AG09309 (cell line): ENCODE data around the gene WDR38.

Experiments used
- DNase-seq: peaks from one replicate; pipeline ENCODE4 v3.0.0-alpha.2; 2010; ENCODE audit warnings: low read depth
- H3K4me3 ChIP-seq: 2 replicates; pipeline ENCODE4 v1.5.1; 2011; ENCODE audit warnings: mild to moderate bottlenecking, low read depth, low read length, moderate library complexity; ENCODE audit not compliant: control insufficient read depth
- TF ChIP-seq, protein P1 (sequence below): IDR thresholded peaks from 2 replicates; pipeline ENCODE4 v1.5.1; 2011; ENCODE audit warnings: mild to moderate bottlenecking, low read depth, low read length, inconsistent platforms; ENCODE audit not compliant: insufficient read depth, control insufficient read depth; ENCODE audit errors: missing control alignments

Gene WDR38

DNA sequence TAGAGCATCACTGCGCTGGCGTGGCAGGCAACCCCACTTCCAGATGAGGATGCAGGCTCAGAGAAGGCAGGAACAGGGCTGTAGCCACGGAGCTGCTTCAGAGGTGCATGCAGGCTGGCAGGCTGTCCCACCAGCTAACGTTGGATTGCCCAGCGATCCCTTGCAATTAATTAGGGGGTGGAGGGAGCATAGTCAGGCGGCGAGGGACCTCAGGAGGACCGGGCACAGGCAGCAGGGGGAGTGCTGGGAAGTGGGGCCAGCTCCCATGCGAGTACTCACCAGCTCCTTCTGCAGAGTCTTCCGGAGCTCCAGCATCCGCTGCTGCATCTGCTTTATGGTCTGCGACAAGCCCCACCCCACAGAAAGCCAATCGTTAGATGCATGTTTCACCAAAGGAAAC is 29.0 kb downstream of the WDR38 start:
- H3K4me3 ChIP-seq = no peak overlapping the region
- TF ChIP-seq, protein P1, sequence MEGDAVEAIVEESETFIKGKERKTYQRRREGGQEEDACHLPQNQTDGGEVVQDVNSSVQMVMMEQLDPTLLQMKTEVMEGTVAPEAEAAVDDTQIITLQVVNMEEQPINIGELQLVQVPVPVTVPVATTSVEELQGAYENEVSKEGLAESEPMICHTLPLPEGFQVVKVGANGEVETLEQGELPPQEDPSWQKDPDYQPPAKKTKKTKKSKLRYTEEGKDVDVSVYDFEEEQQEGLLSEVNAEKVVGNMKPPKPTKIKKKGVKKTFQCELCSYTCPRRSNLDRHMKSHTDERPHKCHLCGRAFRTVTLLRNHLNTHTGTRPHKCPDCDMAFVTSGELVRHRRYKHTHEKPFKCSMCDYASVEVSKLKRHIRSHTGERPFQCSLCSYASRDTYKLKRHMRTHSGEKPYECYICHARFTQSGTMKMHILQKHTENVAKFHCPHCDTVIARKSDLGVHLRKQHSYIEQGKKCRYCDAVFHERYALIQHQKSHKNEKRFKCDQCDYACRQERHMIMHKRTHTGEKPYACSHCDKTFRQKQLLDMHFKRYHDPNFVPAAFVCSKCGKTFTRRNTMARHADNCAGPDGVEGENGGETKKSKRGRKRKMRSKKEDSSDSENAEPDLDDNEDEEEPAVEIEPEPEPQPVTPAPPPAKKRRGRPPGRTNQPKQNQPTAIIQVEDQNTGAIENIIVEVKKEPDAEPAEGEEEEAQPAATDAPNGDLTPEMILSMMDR = no peak
- no peak for DNase-seq

DNA sequence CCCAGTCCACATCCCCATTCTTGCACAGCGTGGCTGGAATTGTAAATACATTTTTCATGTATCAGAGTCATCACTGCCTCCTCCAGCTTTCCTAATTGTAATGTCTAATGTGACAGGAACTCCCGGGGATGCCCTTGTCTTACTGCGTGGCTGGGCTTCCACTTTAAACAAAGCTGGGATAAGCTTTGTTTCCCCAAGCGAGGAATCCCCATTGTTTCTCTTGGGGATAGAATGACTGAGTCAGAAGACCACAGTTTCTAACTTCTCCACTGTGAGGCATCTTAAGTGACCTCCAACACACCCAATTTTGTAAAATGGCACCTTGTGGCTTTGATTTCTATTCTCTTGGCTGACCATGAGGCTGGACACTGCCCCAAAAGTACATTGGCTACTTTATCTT is 31.1 kb downstream of the WDR38 start:
- DNase-seq = no peak
- TF ChIP-seq, protein P1 = no peak
- H3K4me3 ChIP-seq = no peak overlapping the region

DNA sequence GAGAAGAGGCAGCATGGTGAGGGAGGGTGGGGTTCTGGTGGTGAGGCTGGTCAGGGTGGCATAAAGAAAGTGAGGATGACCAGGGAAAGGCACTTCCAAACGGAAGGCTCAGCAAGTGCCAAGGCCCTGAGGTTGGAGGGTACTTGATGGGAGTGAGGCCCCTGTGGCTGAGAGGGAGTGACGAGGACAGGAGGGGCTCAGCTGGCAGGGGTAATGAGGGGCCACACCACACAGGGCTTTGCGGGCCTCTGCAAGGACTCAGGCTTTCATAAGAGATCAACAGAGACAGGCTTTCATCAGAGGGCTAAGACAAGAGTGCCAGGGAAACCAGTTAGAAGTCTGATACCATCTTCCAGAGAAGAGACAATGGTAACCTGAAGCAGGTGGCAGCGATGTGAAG is 32.3 kb downstream of the WDR38 start:
- no peak for DNase-seq
- H3K4me3 ChIP-seq = no peak overlapping the region
- TF ChIP-seq, protein P1 = no peak

DNA sequence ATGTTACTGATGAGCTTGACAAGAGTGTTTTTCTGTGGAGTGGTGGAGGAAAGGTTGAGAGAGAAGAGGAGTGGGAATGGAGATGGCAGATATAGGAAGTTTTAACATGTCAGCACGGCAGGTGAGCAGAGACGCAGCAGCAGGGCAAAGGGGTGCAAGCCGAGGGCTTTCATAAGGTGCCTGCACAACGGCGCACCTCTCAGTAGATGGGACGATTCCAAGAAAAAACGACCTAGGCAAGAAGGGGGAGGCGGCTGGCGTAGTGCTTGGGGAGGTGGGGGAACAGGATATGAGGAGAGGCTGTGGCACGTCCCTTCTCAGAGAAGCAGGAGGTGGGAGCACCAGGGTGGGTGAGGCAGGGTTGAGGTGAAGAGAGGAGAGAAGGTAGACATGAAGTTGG is 33.2 kb downstream of the WDR38 start:
- TF ChIP-seq, protein P1 = no peak
- no peak for DNase-seq
- H3K4me3 ChIP-seq = no peak overlapping the region

DNA sequence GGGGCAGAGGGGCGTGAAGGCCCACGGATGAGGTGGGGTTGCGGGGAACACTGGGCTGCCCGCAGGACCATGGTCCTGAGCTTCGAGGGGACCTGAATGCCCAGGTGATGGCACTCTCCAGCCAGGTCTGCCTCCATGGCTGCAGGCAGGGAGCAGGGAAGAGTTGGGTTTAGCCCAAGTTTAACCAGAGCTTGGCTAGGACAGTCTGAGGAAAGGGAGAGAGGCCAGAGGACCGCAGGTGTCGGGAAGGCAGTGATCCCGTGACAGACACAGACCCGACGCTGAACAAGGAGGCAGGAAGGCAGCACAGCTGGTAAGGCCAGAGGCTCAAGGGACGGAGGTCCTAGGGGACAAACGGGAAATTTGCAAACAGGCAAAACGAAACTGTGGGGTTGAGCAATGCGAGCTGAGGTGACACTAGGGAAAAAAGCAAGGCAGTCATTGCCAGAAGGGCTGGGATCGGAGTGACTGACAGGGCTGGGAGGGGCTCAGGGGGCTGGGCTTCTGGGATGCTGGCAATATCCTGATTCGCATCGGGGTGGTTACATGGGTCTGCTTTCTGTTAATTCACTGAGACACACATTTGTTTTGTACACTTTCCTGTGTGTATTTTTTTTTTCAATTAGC is 33.7 kb downstream of the WDR38 start:
- no peak for DNase-seq
- TF ChIP-seq, protein P1 = no peak
- no peak overlapping the region for H3K4me3 ChIP-seq

DNA sequence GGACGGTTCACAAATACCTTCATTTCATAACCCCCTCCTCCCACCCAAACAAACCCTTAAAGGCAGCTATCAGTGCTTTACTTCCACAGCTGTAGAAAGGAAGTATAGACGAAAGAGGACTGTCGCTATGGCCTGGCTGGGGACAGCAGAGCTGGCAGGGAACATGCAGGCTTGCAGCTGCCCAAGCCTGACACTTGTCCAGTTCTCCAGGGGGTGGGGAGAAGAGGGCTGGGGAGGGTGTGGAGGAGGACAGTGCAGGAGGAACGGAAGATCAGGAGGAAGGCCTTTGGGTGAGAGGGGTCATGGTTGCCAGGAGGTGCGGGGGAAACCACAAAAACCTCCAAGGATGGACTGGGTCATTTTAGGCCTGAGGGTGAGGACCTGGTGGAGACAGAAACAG is 34.6 kb downstream of the WDR38 start:
- DNase-seq = no peak
- H3K4me3 ChIP-seq = no peak overlapping the region
- TF ChIP-seq, protein P1 = no peak

DNA sequence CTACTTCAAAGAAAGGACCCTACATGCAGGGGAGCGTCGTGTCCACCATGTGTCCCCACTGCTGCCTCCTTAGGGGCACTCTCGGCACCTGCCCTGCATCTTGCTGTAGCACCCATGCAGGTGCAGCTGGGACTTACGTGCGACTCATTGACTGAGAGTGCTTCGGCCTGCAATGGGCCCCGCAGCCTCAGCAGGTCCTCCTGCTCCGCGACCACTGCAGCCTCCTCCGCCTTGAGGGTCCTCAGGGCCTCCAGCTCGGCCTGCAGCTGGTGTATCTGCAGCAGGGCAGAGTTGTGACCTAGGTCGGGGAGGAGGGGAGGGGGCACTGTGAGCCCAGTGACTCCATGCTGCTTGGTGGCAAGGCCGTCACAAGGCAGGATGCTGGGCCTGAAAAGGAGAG is 35.7 kb downstream of the WDR38 start:
- H3K4me3 ChIP-seq = no peak overlapping the region
- TF ChIP-seq, protein P1 = no peak
- DNase-seq = no peak
